PC-3 (cell line): ENCODE measurements around the gene ARF1. TPM values are rescaled to one million over a fixed set of nuclear protein-coding genes. Genes with fewer than 3 reads are reported as not detected.
A peak's percentile ranks its signal among the peaks of the same experiment; 100 is the strongest.

Experiments used
- ATAC-seq: fragments of 200-7000 bp; cut with Tn5 transposase; 2 replicates; pipeline ENCODE4 v1.9.1; 2020; ENCODE audit warnings: mild to moderate bottlenecking, moderate library complexity
- BruUV-seq: library from RNA; stranded (reverse); fragments of 400-500 nt; replicated peaks from 2 replicates; lab custom pipeline; 2021; lab: Mats Ljungman, UMichigan
- CTCF ChIA-PET: fragments of 300-600 bp; sonication (Branson Sonifier 250); formaldehyde crosslinking; loops from one replicate; lab custom pipeline; 2022; ENCODE audit warnings: antibody characterized with exemption; lab: Charles Lee
- POLR2A ChIA-PET: fragments of 300-600 bp; sonication (Branson Sonifier 250); formaldehyde crosslinking; loops from one replicate; lab custom pipeline; 2022; ENCODE audit warnings: antibody characterized with exemption; ENCODE audit not compliant: unreplicated experiment; lab: Charles Lee
- DNase-seq: peaks from one replicate; pipeline ENCODE4 v3.0.0-alpha.2; 2015
- H2AFZ ChIP-seq: fragments of 300-600 bp; sonication (generic); 2 replicates; pipeline ENCODE4 v1.6.0; 2016; ENCODE audit warnings: antibody characterized with exemption, low read length
- H3F3A ChIP-seq: fragments of 300-600 bp; sonication (generic); one replicate; pipeline ENCODE4 v1.6.0; 2017; ENCODE audit warnings: antibody characterized with exemption, low read length, control low read depth, mild to moderate bottlenecking; ENCODE audit not compliant: unreplicated experiment
- H3K27ac ChIP-seq: fragments of 300-600 bp; sonication (generic); 2 replicates; pipeline ENCODE4 v1.5.1; 2016; ENCODE audit warnings: mild to moderate bottlenecking, low read length
- H3K27me3 ChIP-seq: fragments of 300-600 bp; sonication (generic); 2 replicates; pipeline ENCODE4 v1.6.1; 2016; ENCODE audit warnings: low read length, mixed read lengths
- H3K36me3 ChIP-seq: fragments of 300-600 bp; sonication (generic); 2 replicates; pipeline ENCODE4 v1.6.1; 2016; ENCODE audit warnings: low read depth, mixed run types, low read length, mixed read lengths
- H3K4me1 ChIP-seq: fragments of 300-600 bp; sonication (generic); 2 replicates; pipeline ENCODE4 v1.5.1; 2016; ENCODE audit warnings: low read length; ENCODE audit not compliant: insufficient read depth
- H3K4me2 ChIP-seq: fragments of 300-600 bp; sonication (generic); 2 replicates; pipeline ENCODE4 v1.6.0; 2016; ENCODE audit warnings: low read length
- H3K4me3 ChIP-seq: fragments of 300-600 bp; sonication (generic); 2 replicates; pipeline ENCODE4 v1.5.1; 2016; ENCODE audit warnings: mild to moderate bottlenecking, low read length, mixed read lengths
- H3K79me2 ChIP-seq: fragments of 300-600 bp; sonication (generic); 2 replicates; pipeline ENCODE4 v1.6.1; 2017; ENCODE audit warnings: low read length, mixed read lengths
- H3K9ac ChIP-seq: fragments of 300-600 bp; sonication (generic); 2 replicates; pipeline ENCODE4 v1.6.0; 2016; ENCODE audit warnings: mild to moderate bottlenecking, low read length
- H3K9me2 ChIP-seq: fragments of 300-600 bp; sonication (generic); replicated peaks from 2 replicates; pipeline ENCODE4 v1.6.1; 2016; ENCODE audit warnings: mixed run types, low read length, mixed read lengths
- H3K9me3 ChIP-seq: fragments of 300-600 bp; sonication (generic); 2 replicates; pipeline ENCODE4 v1.6.1; 2016; ENCODE audit warnings: low read length, mixed read lengths
- H4K20me1 ChIP-seq: fragments of 300-600 bp; sonication (generic); 2 replicates; pipeline ENCODE4 v1.6.1; 2016; ENCODE audit warnings: low read length, mixed read lengths
- EZH2 ChIP-seq: fragments of 300-600 bp; sonication (generic); IDR thresholded peaks from one replicate; pipeline ENCODE4 v1.6.1; 2017; ENCODE audit warnings: antibody characterized with exemption, mild to moderate bottlenecking, low read length; ENCODE audit not compliant: unreplicated experiment
- EZH2phosphoT487 ChIP-seq: fragments of 300-600 bp; sonication (generic); IDR thresholded peaks from 2 replicates; pipeline ENCODE4 v1.6.1; 2018; ENCODE audit warnings: mild to moderate bottlenecking, antibody characterized with exemption, low read length, borderline replicate concordance
- intact Hi-C: fragments of 100-400 bp; cut with micrococcal nuclease; formaldehyde crosslinking; loops from 2 replicates; pipeline ENCODE4 v1.9.0; 2023
- total RNA-seq: library from RNA; depleted of rRNA; stranded (reverse); fragments of >200 nt; gene quantifications from 2 replicates; pipeline ENCODE4 v1.2.3, GENCODE V29; 2014
- TF ChIP-seq, protein P1 (sequence below): fragments of 300-600 bp; sonication (generic); conservative IDR thresholded peaks from 2 replicates; pipeline ENCODE4 v1.5.1; 2017; ENCODE audit warnings: antibody characterized with exemption, low read depth, mild to moderate bottlenecking, low read length

Gene ARF1
- total RNA-seq, 1 experiment from 2014 or later, result 688 TPM

DNA sequence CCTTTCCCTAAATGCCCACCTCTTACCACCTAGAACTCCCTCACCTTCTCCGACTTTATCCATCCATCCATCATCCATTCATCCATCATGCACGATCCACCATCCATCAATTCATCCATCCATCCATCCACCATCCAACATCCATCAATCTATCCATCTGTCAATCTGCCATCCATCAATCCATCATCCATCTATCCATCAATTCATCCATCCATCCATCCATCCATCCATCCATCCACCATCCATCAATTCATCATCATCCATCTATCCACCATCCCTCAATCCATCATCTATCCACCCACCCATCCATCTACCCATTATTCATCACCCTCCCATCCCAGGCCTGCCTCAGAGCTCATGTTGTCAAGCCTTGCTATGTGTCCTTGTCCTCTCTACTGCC, 41.2 kb upstream of the ARF1 start:
- H3K27me3 ChIP-seq, result peaks cover 4% of the 10 kb centered on the region; the same call in 1 of the 2 replicates
- ATAC-seq, result no peak

DNA sequence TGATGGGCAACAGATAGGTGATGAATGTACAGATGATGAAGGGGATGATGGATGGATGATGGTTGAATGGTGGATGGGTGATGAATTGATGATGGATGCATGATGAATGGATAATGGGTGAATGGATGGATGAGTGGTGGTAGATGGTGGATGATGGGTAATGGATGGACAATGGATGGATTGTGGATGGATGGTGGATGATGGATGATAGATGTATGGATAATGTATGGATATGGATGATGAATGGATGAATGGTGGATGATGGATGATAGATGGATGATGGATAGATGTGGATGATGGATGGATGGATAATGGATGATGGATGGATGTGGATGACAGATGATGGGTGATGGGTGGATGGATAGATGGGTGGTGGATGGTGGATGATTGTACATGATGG, 40.0 kb upstream of the ARF1 start:
- H3K4me2 ChIP-seq, result no peak overlapping the region
- H3K9me3 ChIP-seq, result no peaks in the 10 kb centered on the region
- POLR2A ChIA-PET, result no interaction called here
- H2AFZ ChIP-seq, result no peak overlapping the region
- DNase-seq, result no peak
- H3K36me3 ChIP-seq, result no peaks in the 10 kb centered on the region
- H3K27me3 ChIP-seq, result peaks cover 4% of the 10 kb centered on the region; the same call in 1 of the 2 replicates
- TF ChIP-seq, protein P1, sequence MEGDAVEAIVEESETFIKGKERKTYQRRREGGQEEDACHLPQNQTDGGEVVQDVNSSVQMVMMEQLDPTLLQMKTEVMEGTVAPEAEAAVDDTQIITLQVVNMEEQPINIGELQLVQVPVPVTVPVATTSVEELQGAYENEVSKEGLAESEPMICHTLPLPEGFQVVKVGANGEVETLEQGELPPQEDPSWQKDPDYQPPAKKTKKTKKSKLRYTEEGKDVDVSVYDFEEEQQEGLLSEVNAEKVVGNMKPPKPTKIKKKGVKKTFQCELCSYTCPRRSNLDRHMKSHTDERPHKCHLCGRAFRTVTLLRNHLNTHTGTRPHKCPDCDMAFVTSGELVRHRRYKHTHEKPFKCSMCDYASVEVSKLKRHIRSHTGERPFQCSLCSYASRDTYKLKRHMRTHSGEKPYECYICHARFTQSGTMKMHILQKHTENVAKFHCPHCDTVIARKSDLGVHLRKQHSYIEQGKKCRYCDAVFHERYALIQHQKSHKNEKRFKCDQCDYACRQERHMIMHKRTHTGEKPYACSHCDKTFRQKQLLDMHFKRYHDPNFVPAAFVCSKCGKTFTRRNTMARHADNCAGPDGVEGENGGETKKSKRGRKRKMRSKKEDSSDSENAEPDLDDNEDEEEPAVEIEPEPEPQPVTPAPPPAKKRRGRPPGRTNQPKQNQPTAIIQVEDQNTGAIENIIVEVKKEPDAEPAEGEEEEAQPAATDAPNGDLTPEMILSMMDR, result no peak
- TF ChIP-seq EZH2phosphoT487 (no peak), EZH2 (no peak)
- no peak for ATAC-seq
- intact Hi-C loops, result loop anchor here (2.0 kb wide), 1 partner anchor 44 kb away; no protein-coding TSS in a partner anchor
- H3K4me3 ChIP-seq, result no peak overlapping the region
- H3K4me1 ChIP-seq, result peaks cover 41% of the 10 kb centered on the region
- no TSS peak for BruUV-seq
- no peaks in the 10 kb centered on the region for H3K9me2 ChIP-seq
- no peaks in the 10 kb centered on the region for H3K79me2 ChIP-seq
- CTCF ChIA-PET, result no interaction called here
- H4K20me1 ChIP-seq, result no peaks in the 10 kb centered on the region
- H3K9ac ChIP-seq, result no peak overlapping the region
- peaks cover 4% of the 10 kb centered on the region for H3F3A ChIP-seq
- no peak overlapping the region for H3K27ac ChIP-seq

More for the DNA sequence above, 41.2 kb upstream of the ARF1 start:
- no peak for DNase-seq
- H3K9ac ChIP-seq, result no peak overlapping the region
- H4K20me1 ChIP-seq, result no peaks in the 10 kb centered on the region
- H3K9me3 ChIP-seq, result no peaks in the 10 kb centered on the region
- H3K4me1 ChIP-seq, result peaks cover 36% of the 10 kb centered on the region
- ChIA-PET POLR2A (no interaction called here), CTCF (no interaction called here)
- H3K79me2 ChIP-seq, result no peaks in the 10 kb centered on the region
- no peak overlapping the region for H2AFZ ChIP-seq
- no peaks in the 10 kb centered on the region for H3K36me3 ChIP-seq
- H3K9me2 ChIP-seq, result no peaks in the 10 kb centered on the region
- BruUV-seq, result no TSS peak
- H3K4me3 ChIP-seq, result no peak overlapping the region
- no peak overlapping the region for H3K27ac ChIP-seq
- H3F3A ChIP-seq, result peaks cover 4% of the 10 kb centered on the region
- H3K4me2 ChIP-seq, result no peak overlapping the region
- intact Hi-C loops, result no loop called here
- TF ChIP-seq EZH2 (no peak), EZH2phosphoT487 (no peak)
- TF ChIP-seq, protein P1, result no peak

- Histone ChIP-seq H3K4me2 (peak overlapping the region; percentile 65), H2AFZ (no peak overlapping the region), H3K79me2 (no peaks in the 10 kb centered on the region), H3K9me3 (no peaks in the 10 kb centered on the region), H3K27me3 (peaks cover 4% of the 10 kb centered on the region; the same call in 1 of the 2 replicates), H3K9me2 (no peaks in the 10 kb centered on the region), H3K36me3 (no peaks in the 10 kb centered on the region), H3K9ac (no peak overlapping the region), H3K4me3 (peak overlapping the region; percentile 8; the same call in 1 of the 2 replicates), H3F3A (peaks cover 4% of the 10 kb centered on the region), H4K20me1 (no peaks in the 10 kb centered on the region), H3K4me1 (peaks cover 41% of the 10 kb centered on the region), H3K27ac (peak overlapping the region; percentile 52)
- no TSS peak for BruUV-seq
- DNase-seq (peak; percentile 100), ATAC-seq (peak; percentile 91)
- POLR2A ChIA-PET, result interaction anchor here (0.6 kb wide), 1 partner anchor 250 kb away, joined by 3 read pairs; no protein-coding TSS in a partner anchor
- CTCF ChIA-PET, result interaction anchor here (1.0 kb wide), 1 partner anchor 44 kb away, joined by 3 read pairs; no protein-coding TSS in a partner anchor
- intact Hi-C loops, result loop anchor here (2.0 kb wide), 1 partner anchor 45 kb away; no protein-coding TSS in a partner anchor
- TF ChIP-seq EZH2 (no peak), EZH2phosphoT487 (peak; percentile 96)
Observed at GRCh38 chr1:228043281-228043848, 39.1 kb upstream of the ARF1 start.
